SIG-M5 treated with dmso at 0.1 percent for 504 hours (cell line): ENCODE measurements around the gene ZNF581.
A peak's percentile ranks its signal among the peaks of the same experiment; 100 is the strongest.

Source experiments
- DNase-seq: peaks from one replicate; lab custom pipeline; 2025; ENCODE audit not compliant: unreplicated experiment; lab: John Stamatoyannopoulos, UW

Gene ZNF581

DNA sequence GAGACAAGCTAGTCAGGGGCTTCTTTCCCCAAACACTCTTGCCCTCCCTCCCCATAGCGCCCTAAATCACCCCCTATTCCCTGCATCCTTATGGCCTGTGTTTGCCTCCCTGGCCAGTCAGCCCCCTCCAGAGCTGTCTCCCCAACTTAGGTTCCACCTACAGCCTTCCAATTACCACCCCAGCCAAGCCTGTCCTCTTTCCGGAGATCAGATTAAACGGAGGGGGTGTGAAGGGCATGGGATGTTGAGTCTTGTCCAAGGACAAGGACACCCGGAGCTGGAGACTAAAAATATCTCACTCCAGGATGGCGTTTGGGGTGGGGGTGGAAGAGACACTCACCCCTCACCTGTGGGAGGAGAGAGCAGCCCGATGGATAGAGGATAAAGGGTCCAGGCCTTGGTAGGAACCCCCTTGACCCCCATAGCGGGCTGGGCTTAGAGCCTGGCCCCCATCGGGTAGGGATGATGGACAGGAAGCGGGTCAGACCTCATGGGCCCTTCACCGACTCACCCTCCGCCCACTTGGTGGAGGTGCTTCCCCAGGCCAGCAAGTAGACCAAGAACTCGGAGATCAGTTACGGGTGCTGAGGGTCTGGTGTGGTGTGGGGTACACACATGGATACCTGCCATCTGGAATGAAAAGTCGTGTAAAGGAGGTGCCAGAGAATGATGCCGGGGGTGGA lies 32.0 kb upstream of the ZNF581 start:
- no peak for DNase-seq

DNA sequence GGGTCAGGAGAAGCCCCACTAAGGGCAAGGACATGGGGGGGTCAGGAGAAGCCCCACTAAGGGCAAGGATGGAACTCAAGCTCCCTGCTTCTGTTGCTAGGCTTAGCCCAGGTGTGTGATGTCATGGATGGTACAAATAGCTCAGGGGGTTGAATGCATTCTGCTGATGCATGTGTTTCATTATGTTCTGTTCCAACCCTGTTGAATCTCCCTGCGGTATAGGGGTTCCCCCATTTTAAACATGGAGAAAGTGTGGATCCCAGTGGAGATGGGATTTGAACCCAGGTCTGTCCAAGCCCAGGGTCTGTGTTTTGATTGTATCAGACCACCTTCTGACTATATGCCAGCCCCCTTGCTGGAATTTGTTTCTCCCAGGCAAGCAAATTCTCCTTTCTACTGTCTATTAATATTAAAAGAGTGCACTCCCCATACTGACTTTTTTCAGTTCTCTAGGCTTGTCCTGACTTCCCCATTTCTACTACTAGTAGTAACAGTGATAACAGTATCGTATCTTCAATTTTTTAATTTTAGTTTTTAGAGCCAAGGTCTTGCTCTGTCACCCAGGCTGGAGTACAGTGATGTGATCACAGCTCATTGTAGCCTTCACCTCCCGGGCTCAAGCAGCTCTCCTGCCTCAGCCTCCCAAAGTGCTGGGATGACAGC lies 31.3 kb upstream of the ZNF581 start:
- no peak for DNase-seq

DNA sequence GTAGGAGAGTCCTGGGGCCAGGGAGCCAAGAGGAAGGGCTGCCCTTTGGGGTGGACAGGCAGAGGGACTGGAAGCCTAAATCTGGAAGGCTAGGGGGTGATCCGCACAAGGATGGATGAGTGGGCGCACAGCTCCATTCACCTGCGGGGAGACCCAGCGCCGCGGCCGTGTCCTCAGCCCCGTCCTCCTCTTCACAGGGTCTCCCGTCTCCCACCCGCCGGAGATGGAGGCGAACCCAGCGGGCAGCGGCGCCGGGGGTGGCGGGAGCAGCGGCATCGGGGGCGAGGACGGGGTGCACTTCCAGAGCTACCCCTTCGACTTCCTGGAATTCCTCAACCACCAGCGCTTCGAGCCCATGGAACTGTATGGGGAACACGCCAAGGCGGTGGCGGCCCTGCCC lies 30.1 kb upstream of the ZNF581 start:
- no peak for DNase-seq

DNA sequence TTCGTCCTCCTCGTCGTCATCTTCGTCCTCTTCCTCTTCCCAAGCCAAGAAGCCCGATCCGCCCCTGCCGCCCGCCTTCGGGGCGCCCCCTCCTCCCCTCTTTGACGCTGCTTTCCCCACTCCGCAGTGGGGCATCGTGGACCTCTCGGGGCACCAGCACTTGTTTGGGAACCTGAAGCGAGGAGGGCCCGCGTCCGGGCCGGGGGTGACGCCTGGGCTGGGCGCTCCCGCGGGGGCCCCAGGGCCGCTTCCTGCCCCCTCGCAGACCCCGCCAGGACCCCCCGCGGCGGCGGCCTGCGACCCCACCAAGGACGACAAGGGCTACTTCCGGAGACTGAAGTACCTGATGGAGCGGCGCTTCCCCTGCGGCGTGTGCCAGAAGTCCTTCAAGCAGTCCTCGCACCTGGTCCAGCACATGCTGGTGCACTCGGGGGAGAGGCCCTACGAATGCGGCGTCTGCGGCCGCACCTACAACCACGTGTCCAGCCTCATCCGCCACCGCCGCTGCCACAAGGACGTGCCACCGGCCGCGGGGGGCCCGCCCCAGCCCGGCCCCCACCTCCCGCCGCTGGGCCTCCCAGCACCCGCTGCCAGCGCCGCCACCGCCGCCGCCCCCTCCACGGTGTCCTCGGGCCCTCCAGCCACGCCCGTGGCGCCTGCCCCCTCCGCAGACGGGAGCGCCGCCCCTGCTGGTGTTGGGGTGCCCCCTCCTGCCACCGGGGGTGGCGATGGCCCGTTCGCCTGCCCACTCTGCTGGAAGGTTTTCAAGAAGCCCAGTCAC lies 29.3 kb upstream of the ZNF581 start:
- no peak for DNase-seq

DNA sequence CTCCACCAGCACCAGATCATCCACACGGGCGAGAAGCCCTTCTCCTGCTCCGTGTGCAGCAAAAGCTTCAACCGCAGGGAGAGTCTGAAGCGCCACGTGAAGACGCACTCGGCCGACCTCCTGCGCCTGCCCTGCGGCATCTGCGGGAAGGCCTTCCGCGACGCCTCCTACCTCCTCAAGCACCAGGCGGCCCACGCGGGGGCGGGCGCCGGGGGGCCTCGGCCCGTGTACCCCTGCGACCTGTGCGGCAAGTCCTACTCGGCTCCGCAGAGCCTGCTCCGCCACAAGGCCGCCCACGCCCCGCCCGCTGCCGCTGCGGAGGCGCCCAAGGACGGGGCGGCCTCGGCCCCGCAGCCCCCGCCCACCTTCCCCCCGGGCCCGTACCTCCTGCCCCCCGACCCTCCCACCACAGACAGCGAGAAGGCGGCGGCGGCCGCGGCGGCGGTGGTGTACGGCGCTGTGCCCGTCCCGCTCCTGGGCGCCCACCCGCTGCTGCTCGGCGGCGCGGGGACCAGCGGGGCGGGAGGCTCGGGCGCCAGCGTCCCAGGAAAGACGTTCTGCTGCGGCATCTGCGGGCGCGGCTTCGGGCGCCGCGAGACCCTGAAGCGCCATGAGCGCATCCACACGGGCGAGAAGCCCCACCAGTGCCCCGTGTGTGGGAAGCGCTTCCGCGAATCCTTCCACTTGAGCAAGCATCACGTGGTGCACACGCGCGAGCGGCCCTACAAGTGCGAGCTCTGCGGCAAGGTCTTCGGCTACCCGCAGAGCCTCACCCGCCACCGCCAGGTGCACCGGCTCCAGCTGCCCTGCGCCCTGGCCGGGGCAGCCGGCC lies 28.5 kb upstream of the ZNF581 start:
- DNase-seq: no peak

DNA sequence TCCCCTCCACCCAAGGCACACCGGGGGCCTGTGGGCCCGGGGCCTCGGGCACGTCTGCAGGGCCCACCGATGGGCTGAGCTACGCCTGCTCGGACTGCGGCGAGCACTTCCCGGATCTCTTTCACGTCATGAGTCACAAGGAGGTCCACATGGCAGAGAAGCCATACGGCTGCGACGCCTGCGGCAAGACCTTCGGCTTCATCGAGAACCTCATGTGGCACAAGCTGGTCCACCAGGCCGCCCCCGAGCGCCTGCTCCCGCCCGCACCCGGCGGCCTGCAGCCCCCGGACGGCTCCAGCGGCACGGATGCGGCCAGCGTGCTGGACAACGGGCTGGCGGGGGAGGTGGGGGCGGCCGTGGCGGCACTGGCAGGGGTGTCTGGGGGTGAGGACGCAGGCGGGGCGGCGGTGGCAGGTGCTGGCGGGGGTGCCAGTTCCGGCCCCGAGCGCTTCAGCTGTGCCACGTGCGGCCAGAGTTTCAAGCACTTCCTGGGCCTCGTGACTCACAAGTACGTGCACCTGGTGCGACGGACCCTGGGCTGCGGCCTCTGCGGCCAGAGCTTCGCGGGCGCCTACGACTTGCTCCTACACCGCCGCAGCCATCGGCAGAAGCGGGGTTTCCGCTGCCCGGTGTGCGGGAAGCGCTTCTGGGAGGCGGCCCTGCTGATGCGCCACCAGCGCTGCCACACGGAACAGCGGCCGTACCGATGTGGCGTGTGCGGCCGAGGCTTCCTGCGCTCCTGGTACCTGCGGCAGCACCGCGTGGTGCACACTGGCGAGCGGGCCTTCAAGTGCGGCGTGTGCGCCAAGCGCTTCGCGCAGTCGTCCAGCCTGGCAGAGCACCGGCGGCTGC lies 27.7 kb upstream of the ZNF581 start:
- DNase-seq: no peak

DNA sequence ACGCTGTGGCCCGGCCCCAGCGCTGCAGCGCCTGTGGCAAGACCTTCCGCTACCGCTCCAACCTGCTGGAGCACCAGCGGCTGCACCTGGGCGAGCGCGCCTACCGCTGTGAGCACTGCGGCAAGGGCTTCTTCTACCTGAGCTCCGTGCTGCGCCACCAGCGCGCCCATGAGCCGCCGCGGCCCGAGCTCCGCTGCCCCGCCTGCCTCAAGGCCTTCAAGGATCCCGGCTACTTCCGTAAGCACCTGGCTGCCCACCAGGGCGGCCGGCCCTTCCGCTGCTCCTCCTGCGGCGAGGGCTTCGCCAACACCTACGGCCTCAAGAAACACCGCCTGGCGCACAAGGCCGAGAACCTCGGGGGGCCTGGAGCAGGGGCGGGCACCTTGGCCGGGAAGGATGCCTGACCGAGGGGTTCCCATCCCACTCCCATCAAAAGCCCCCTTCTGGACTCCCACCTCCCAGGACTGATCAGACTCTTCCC lies 27.0 kb upstream of the ZNF581 start:
- DNase-seq: no peak

DNA sequence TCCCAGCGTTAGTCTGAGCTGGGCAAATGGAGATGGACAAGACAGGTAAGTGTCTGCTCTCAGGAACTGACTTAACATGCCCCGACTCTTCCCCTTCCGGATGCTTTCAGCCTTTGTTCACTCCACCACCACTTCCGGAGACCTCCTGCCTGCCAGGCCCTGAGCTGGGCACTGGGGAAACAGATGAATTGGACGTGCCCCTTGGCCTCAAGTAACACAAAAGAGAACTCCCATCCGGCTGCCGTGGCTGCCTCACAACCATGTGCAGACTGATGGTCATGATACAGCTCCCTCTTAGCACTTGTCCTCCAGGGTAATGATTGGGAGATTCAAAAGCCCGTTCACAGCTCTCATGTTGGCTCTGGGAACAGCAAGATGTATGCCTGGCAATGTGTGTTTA lies 26.0 kb upstream of the ZNF581 start:
- DNase-seq: no peak

DNA sequence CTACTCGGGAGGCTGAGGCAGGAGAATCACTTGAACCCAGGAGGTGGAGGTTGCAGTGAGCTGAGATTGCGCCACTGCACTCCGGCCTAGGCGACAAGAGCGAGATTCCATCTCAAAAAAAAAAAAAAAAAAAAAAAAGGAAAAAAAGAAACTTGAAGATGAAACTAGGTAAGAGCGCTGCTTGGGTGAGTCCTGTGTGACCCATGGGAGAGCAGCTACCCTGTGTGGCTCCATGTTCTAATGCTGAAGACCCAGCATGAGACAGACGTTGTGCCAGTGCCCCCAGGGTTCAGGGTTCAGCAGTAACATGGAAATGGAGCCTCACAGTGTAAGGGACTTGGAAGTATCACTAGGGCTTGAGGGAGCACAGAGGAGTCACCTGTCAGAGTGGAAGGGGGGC lies 25.0 kb upstream of the ZNF581 start:
- no peak for DNase-seq

DNA sequence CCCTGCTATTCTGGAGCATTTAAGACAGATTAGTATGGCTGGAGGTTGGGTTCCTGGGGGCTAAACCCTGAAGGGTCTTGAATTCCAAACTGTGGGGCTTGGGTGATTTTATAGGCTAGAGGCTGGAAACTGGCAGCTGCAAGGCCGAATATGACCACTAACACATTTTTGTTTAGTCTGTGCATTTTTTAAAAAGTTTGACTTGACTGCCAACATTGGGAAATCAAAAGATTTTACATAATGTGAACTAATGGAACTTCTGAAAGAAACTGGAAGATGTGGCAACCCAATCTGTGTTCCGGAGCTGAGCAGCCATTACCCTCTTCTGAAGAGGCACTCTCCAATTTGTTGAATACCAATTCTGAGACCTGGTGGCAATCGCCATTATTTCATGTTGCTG lies 24.2 kb upstream of the ZNF581 start:
- no peak for DNase-seq

DNA sequence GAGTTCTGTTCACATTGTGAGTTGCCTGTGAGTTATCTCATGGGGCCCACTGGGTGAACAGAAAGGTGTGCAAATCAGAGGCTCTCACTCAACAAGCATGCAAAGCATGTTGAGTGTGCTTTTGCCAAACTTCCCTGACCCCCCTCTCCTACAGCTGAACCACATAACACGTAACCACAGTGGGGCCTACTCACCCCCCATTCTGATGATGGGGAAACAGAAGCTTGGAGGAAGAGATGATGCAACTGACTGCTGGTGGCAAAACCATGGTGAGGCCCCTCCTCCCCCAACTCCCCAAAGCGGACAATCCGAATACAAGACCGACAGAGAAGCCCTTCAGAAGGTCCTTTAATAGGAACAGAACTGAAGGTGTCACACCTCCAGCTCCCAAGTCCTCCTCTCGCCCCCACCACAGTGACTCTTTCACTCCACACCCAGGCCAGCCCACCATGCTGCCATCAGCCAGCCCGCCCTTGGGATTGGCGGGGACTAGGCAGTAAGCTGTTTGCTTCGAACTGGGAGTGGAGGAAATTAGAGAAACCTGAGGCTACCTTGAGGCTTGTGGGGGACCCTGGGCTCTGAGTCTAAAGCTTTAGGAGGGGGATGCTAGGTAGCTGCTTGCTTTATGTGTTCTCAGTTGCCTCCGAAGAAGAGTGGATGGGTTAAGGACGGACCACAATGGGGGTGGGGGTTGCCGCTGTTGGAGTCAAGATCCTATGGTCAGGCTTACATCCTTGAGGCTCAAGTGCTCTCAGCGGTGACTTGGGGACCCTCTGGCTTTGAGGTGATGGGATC lies 22.8 kb upstream of the ZNF581 start:
- DNase-seq: peak; percentile 92

DNA sequence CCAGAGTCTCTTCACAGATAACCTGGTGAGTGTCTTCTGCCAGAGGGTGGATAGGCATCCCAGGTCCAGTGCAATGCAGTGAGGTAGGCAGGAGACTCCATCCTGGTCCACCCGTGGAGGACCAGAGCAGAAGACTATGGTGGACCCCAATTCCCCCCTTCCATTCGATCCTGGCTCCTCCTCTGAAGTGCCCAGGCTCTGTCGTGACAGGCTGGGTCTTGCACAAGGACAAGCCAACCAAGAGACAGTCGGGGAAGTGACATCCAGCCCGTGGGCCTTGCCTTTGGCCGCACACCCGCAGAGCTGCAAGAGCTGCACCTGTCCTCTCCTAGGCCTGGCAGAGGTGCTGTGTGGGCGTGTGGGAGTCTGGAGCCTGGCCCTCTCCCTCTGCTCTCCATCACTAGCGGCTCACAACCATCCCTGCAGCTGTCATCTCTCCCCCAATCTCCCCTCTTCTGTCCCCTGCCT lies 22.2 kb upstream of the ZNF581 start:
- no peak for DNase-seq

DNA sequence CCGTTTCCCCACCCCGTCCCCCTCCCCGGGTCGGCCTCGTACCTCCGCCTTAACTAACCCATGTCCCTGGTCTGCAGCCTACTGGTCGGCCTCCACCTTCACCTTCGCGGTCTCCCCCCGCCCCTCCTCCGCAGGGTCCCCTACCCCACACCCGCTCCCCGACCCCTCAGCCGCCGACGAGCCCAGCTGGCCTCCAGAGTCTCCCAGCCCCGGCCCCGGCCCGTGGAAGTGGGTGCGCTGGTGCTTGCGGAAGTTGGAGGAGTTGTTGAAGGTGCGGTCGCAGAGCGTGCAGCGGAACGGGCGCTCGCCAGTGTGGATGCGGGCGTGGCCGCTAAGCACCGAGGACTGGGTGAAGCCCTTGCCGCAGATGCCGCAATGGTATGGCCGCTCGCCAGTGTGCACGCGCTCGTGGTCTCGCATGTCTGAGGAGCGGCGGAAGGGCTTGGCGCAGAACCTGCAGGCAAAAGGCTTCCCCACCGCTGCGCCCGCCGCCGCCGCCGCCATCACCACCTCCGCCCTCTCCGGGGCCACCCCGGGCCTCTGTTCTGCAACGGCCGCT lies 21.7 kb upstream of the ZNF581 start:
- DNase-seq: no peak

DNA sequence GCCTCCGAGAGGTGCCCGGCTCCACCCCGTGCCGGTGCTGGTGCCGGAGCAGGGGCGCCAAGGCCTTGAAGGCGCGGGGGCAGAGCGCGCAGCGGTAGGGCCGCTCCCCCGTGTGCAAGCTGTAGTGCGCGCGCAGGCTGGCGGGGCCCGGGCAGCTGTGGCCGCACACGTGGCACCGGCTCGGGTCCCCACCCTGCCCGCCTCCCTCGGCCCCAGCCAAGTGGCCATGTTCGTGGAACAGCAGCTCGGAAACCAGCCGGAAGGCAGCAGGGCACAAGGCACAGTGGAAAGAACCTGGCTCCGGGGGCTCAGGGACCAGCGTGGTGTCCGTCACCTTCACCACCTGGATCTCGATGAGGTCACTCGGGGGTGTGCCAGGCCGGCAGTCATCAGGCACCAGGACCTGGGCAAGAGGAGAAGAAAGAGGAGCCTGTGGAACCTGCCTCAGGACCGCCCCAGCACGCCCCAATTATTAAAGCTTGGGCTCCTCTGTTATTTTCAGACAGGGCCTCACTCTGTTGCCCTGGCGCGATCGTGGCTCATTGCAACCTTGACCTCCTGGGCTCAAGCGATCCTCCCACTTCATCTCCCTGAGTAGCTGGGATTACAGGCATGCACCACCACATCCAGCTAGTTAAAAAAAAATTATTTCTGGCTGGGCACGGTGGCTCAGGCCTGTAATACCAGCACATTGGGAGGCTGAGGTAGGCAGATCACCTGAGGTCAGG lies 21.0 kb upstream of the ZNF581 start:
- DNase-seq: no peak

DNA sequence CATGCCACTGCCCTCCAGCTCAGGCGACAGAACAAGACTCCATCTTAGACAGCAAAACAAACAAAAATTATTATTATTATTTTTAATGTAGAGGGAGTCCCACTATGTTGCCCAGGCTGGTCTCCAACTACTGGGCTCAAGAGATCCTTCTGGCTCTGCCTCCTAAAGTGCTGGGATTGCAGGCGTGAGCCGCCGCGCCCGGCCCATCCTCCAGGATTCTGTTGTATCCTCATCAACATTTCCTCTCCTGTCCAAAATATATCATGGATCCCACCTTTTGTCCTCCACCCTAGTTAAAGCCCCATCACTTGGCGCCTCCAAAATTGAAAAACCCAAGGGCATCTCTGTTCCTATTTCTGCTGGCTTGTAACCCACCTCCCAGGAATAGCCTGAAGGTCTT lies 20.3 kb upstream of the ZNF581 start:
- DNase-seq: no peak

DNA sequence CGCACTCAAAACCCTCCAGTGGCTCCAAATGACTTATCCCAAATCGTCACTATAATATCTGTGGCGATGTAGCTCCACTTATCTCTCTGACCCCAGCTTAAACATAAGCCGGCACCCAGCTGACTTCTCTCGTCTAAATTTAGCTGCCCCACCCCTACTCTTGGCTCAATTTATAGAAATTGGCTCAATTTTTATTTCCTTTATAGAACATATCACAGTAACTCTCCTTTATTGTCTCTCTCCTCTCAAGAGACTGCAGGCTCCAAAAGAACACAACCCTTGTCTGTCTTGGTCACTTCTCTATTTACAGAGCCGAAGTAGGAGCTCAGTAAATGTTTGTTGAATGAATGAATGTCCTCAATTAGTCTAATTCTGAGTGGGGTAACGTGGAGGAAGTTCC lies 19.9 kb upstream of the ZNF581 start:
- no peak for DNase-seq

DNA sequence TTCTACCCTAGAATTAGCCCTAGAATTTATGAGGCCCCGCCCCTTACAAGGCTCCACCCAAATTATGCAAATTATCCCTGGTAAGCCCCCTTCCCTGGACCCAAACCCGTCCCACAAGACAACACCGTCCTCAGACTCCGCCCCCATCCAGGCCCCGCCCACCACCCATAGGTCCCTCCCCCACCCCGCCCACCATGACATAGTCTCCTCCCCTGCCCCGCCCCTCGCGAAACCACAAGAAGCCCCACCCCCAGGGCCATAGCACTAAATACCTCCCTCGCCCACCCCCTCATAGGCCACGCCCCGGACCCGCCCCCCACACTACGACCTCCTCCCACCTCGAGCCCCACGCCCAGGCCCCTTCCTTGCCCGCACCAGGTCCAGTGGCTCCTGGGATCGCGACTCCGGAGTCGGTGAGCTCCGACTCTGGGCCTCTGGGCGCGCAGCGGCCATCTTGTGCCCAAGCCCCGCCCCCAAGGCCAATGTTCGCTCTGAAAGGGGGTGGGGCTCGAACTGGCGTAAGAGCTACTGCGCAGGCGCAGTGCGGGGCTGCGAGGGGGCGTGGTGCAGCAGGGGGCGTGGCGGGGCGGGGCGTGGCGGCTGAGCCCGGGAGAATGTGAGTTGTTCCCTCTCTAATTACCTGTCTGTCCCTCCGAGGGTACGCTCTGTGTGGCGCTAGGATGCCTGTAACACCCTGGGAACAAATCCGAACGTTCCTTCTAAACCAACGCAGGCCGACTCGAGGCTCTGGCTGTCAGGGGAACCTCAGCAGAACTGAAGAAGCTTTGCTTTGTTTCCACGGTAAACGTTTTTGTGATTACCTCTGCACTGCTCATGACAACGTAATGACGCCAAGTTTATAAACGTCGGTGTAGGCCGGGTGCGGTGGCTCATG lies 19.1 kb upstream of the ZNF581 start, which contains the start of gene ZNF784:
TSS of gene ZNF784 (minus strand) at position 458 of the 895 bp plus-strand sequence. CDS start at position 453, 5 bp downstream.
- peak; percentile 88 for DNase-seq
